ENCODE results near the gene RPE. TPM values are rescaled to one million over a fixed set of nuclear protein-coding genes. Genes with fewer than 3 reads are reported as not detected.
A peak's percentile ranks its signal among the peaks of the same experiment; 100 is the strongest.

Gene RPE
- polyA plus RNA-seq (2012; ENCODE audit: insufficient read depth, insufficient read length, low read depth) = 58.5 TPM

- TF ChIP-seq CTCF (IDR thresholded peaks at IDR 0.05; ENCODE audit: low read depth, low read length) = no peak
- DNase-seq = peak; percentile 98
These were observed at the start of gene RPE for GRCh38 chr2:210002158-210003157. RPE (plus strand) TSS chr2:210002638; CDS start chr2:210002662, 24 bp downstream.

GRCh38 chr2:209956271-209956670, 46.2 kb upstream of the RPE start:
- DNase-seq = no peak
- Histone ChIP-seq H3K9me3 (no peaks in the 10 kb centered on the region), H3K36me3 (no peaks in the 10 kb centered on the region), H3K4me3 (ENCODE audit: low read depth, low read length) (no peak overlapping the region), H3K27me3 (no peaks in the 10 kb centered on the region), H3K4me1 (peaks cover 3% of the 10 kb centered on the region; the same call in 1 of the 2 replicates)
- TF ChIP-seq CTCF (IDR thresholded peaks at IDR 0.05; ENCODE audit: low read depth, low read length) = no peak

More at GRCh38 chr2:210002158-210003157, at the start of gene RPE:
- Histone ChIP-seq H3K9me3 (no peaks in the 10 kb centered on the region), H3K4me3 (ENCODE audit: low read depth, low read length) (peak within 1 kb of the TSS; percentile 87), H3K36me3 (peaks cover 3% of the 10 kb centered on the region), H3K4me1 (peaks cover 4% of the 10 kb centered on the region; the same call in 1 of the 2 replicates), H3K27me3 (no peaks in the 10 kb centered on the region)

- no peak for DNase-seq
- Histone ChIP-seq H3K4me3 (ENCODE audit: low read depth, low read length) (no peak overlapping the region), H3K9me3 (no peaks in the 10 kb centered on the region), H3K27me3 (no peaks in the 10 kb centered on the region), H3K4me1 (peaks cover 3% of the 10 kb centered on the region; the same call in 1 of the 2 replicates), H3K36me3 (no peaks in the 10 kb centered on the region)
- TF ChIP-seq CTCF (IDR thresholded peaks at IDR 0.05; ENCODE audit: low read depth, low read length) = no peak
These were observed 44.4 kb upstream of the RPE start for GRCh38 chr2:209958016-209958415.

- no peak for DNase-seq
- Histone ChIP-seq H3K4me1 (peaks cover 3% of the 10 kb centered on the region; the same call in 1 of the 2 replicates), H3K9me3 (no peaks in the 10 kb centered on the region), H3K36me3 (no peaks in the 10 kb centered on the region), H3K4me3 (ENCODE audit: low read depth, low read length) (no peak overlapping the region), H3K27me3 (no peaks in the 10 kb centered on the region)
- TF ChIP-seq CTCF (IDR thresholded peaks at IDR 0.05; ENCODE audit: low read depth, low read length) = no peak
These were observed 42.4 kb upstream of the RPE start for GRCh38 chr2:209960045-209960444.

GRCh38 chr2:209960676-209961630, 41.5 kb upstream of the RPE start:
- TF ChIP-seq CTCF (IDR thresholded peaks at IDR 0.05; ENCODE audit: low read depth, low read length) = peak; percentile 87
- H3K4me3 ChIP-seq (ENCODE audit: low read depth, low read length) = no peak overlapping the region

More at GRCh38 chr2:209960676-209961630, 41.5 kb upstream of the RPE start:
- Histone ChIP-seq H3K9me3 (no peaks in the 10 kb centered on the region), H3K36me3 (no peaks in the 10 kb centered on the region), H3K4me1 (peaks cover 3% of the 10 kb centered on the region; the same call in 1 of the 2 replicates), H3K27me3 (no peaks in the 10 kb centered on the region)
- DNase-seq = peak; percentile 74

Measured in BE2C (cell line).